PFSK-1 (cell line): ENCODE data around the gene PFN2.

Source experiments
- POLR2AphosphoS5 ChIP-seq: IDR thresholded peaks from 2 replicates; pipeline ENCODE4 v1.6.1; 2012; ENCODE audit warnings: low read depth, mild to moderate bottlenecking, control low read depth, low read length, moderate library complexity
- REST ChIP-seq, 2 experiments: IDR thresholded peaks; 2 replicates each; pipeline versions ENCODE4 v1.6.1 to v1.8.0; 2011 to 2012; ENCODE audit warnings: low read depth in 2 of 2, low read length in 2 of 2, control low read depth in 1 of 2, inconsistent platforms in 1 of 2, mild to moderate bottlenecking in 1 of 2, moderate library complexity in 1 of 2; ENCODE audit not compliant: insufficient read depth in 1 of 2
- SIN3A ChIP-seq: IDR thresholded peaks from 2 replicates; pipeline ENCODE4 v1.6.1; 2012; ENCODE audit warnings: mild to moderate bottlenecking, low read length, moderate library complexity, borderline replicate concordance; ENCODE audit not compliant: insufficient read depth
- TAF1 ChIP-seq: IDR thresholded peaks from 2 replicates; pipeline ENCODE4 v1.6.1; 2012; ENCODE audit warnings: low read length, control low read depth, borderline replicate concordance; ENCODE audit not compliant: insufficient read depth

GRCh38 chr3:150000641-150001040 lies 29.9 kb upstream of the PFN2 start:
- TF ChIP-seq REST (IDR thresholded peaks at IDR 0.05; ENCODE audit: insufficient read depth in 1 of 2, low read depth in 2 of 2, low read length in 2 of 2), result no peak
- TF ChIP-seq POLR2AphosphoS5, result no peak
- no peak for TF ChIP-seq SIN3A
- TF ChIP-seq TAF1, result no peak
